ENCODE measurements around the gene SIRT7. TPM values are rescaled to one million over a fixed set of nuclear protein-coding genes. Genes with fewer than 3 reads are reported as not detected.
A peak's percentile ranks its signal among the peaks of the same experiment; 100 is the strongest.

The SIRT7 gene
- total RNA-seq, 1 experiment from 2014 or later, result 24.2 TPM

- ATAC-seq, result no peak
- H3K4me3 Mint-ChIP-seq, result no peak overlapping the region
- no peaks in the 10 kb centered on the region for H3K9me3 Mint-ChIP-seq
- H3K27ac Mint-ChIP-seq, result no peak overlapping the region
- H3K36me3 Mint-ChIP-seq, result peaks cover 24% of the 10 kb centered on the region
- ChIA-PET POLR2A (no interaction called here), CTCF (no interaction called here)
- TF ChIP-seq SP1 (CRISPR knock-in tag; conservative IDR thresholded peaks at IDR 0.05) (no peak), JAZF1 (CRISPR knock-in tag; IDR thresholded peaks at IDR 0.05) (no peak)
- DNase-seq (ENCODE audit: low spot score), result no peak
- no peaks in the 10 kb centered on the region for H3K4me1 Mint-ChIP-seq
- peaks cover 13% of the 10 kb centered on the region for H3K27me3 Mint-ChIP-seq (ENCODE audit: low read depth)
Measured at GRCh38 chr17:81898029-81898866, 19.7 kb downstream of the SIRT7 start.

DNA sequence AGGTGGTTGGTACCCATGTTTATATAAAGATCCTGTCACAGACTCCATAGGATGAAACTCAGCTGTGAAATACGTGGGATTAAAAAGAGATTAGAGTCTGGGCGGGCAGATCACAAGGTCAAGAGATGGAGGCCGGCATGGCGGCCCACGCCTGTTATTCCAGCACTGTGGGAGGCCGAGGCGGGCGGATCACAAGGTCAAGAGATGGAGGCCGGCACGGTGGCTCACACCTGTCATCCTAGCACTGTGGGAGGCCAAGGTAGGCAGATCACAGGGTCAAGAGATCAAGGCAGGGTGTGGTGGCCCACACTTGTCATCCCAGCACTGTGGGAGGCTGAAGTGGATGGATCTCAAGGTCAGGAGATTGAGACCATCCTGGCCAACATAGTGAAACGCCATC, 22.6 kb downstream of the SIRT7 start:
- no peak for DNase-seq (ENCODE audit: low spot score)

DNA sequence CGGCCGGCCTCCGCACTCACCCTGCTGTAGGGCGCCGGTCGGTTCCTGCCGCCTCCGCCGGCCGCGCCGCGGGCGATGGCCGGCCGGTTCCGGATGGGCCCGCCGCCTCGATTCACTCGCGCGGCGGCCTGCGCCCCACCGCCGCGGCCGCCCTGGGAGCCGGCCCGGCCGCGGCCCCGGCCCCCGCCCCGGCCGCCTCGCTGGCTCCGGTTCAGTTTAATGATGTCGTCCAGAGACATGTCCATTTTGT, 26.7 kb downstream of the SIRT7 start:
- peak overlapping the region; percentile 88 for H3K4me3 Mint-ChIP-seq
- no peak for DNase-seq (ENCODE audit: low spot score)
- H3K27ac Mint-ChIP-seq, result peak overlapping the region; percentile 99
- ChIA-PET POLR2A (interaction anchor here (0.9 to 1.3 kb wide), 2 partner anchors 11 to 21 kb away, joined by 6 read pairs; partner anchors contain the start of genes ARHGDIA and NPB), CTCF (interaction anchor here (1.8 kb wide), 1 partner anchor 21 kb away, joined by 16 read pairs; no protein-coding TSS in a partner anchor)
- no peak for ATAC-seq
- peaks cover 11% of the 10 kb centered on the region for H3K4me1 Mint-ChIP-seq
- peaks cover 40% of the 10 kb centered on the region for H3K36me3 Mint-ChIP-seq
- no peaks in the 10 kb centered on the region for H3K27me3 Mint-ChIP-seq (ENCODE audit: low read depth)
- no peaks in the 10 kb centered on the region for H3K9me3 Mint-ChIP-seq
- TF ChIP-seq GABPB1 (CRISPR knock-in tag; IDR thresholded peaks at IDR 0.05) (no peak), JAZF1 (CRISPR knock-in tag; IDR thresholded peaks at IDR 0.05) (no peak), ZNF532 (CRISPR knock-in tag; IDR thresholded peaks at IDR 0.05; ENCODE audit: borderline replicate concordance) (no peak), NFE2L1 (CRISPR knock-in tag; IDR thresholded peaks at IDR 0.05) (no peak), NR2C2 (CRISPR knock-in tag; IDR thresholded peaks at IDR 0.05) (no peak), EMX1 (CRISPR knock-in tag; IDR thresholded peaks at IDR 0.05) (no peak), CDX4 (CRISPR knock-in tag; IDR thresholded peaks at IDR 0.05; ENCODE audit: borderline replicate concordance) (no peak), NFATC4 (CRISPR knock-in tag; IDR thresholded peaks at IDR 0.05) (no peak), ESRRA (CRISPR knock-in tag; IDR thresholded peaks at IDR 0.05; ENCODE audit: borderline replicate concordance) (no peak), CBFB (CRISPR knock-in tag; IDR thresholded peaks at IDR 0.05; ENCODE audit: low read depth) (no peak)
- TF ChIP-seq, protein P1, sequence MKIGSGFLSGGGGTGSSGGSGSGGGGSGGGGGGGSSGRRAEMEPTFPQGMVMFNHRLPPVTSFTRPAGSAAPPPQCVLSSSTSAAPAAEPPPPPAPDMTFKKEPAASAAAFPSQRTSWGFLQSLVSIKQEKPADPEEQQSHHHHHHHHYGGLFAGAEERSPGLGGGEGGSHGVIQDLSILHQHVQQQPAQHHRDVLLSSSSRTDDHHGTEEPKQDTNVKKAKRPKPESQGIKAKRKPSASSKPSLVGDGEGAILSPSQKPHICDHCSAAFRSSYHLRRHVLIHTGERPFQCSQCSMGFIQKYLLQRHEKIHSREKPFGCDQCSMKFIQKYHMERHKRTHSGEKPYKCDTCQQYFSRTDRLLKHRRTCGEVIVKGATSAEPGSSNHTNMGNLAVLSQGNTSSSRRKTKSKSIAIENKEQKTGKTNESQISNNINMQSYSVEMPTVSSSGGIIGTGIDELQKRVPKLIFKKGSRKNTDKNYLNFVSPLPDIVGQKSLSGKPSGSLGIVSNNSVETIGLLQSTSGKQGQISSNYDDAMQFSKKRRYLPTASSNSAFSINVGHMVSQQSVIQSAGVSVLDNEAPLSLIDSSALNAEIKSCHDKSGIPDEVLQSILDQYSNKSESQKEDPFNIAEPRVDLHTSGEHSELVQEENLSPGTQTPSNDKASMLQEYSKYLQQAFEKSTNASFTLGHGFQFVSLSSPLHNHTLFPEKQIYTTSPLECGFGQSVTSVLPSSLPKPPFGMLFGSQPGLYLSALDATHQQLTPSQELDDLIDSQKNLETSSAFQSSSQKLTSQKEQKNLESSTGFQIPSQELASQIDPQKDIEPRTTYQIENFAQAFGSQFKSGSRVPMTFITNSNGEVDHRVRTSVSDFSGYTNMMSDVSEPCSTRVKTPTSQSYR (CRISPR knock-in tag; IDR thresholded peaks at IDR 0.05), result no peak
- TF ChIP-seq, protein P2, sequence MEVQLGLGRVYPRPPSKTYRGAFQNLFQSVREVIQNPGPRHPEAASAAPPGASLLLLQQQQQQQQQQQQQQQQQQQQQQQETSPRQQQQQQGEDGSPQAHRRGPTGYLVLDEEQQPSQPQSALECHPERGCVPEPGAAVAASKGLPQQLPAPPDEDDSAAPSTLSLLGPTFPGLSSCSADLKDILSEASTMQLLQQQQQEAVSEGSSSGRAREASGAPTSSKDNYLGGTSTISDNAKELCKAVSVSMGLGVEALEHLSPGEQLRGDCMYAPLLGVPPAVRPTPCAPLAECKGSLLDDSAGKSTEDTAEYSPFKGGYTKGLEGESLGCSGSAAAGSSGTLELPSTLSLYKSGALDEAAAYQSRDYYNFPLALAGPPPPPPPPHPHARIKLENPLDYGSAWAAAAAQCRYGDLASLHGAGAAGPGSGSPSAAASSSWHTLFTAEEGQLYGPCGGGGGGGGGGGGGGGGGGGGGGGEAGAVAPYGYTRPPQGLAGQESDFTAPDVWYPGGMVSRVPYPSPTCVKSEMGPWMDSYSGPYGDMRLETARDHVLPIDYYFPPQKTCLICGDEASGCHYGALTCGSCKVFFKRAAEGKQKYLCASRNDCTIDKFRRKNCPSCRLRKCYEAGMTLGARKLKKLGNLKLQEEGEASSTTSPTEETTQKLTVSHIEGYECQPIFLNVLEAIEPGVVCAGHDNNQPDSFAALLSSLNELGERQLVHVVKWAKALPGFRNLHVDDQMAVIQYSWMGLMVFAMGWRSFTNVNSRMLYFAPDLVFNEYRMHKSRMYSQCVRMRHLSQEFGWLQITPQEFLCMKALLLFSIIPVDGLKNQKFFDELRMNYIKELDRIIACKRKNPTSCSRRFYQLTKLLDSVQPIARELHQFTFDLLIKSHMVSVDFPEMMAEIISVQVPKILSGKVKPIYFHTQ (CRISPR knock-in tag; IDR thresholded peaks at IDR 0.05), result no peak

More for the DNA sequence above, 22.6 kb downstream of the SIRT7 start:
- Mint-ChIP-seq H3K4me3 (no peak overlapping the region), H3K9me3 (no peaks in the 10 kb centered on the region), H3K27me3 (ENCODE audit: low read depth) (no peaks in the 10 kb centered on the region; the same call in 1 of the 2 replicates), H3K4me1 (peaks cover under 1% of the 10 kb centered on the region; the same call in 1 of the 2 replicates), H3K27ac (no peak overlapping the region), H3K36me3 (peaks cover 26% of the 10 kb centered on the region)
- ATAC-seq, result no peak
- CTCF ChIA-PET, result no interaction called here
- TF ChIP-seq ZNF138 (CRISPR knock-in tag; conservative IDR thresholded peaks at IDR 0.05), result no peak
- POLR2A ChIA-PET, result no interaction called here
